ENCODE results near the gene SMC6.

GRCh38 chr2:17788773-17789172, 35.2 kb upstream of the SMC6 start:
- TF ChIP-seq EP300 (IDR thresholded peaks at IDR 0.05; ENCODE audit: borderline replicate concordance in 1 of 2, low read depth in 1 of 2, low read length in 1 of 2) = peak in 1 of 2 experiments; percentile 84; a peak in 2 of 4 replicates
- TF ChIP-seq MAX (IDR thresholded peaks at IDR 0.05; ENCODE audit: low read depth) = no peak
- TF ChIP-seq POLR2AphosphoS5 (IDR thresholded peaks at IDR 0.05; ENCODE audit: low read depth, low read length) = no peak
- no peak for TF ChIP-seq TCF12 (IDR thresholded peaks at IDR 0.05)
- no peak for TF ChIP-seq REST (IDR thresholded peaks at IDR 0.05; ENCODE audit: low read depth, low read length)
- no peak for TF ChIP-seq TAF1 (IDR thresholded peaks at IDR 0.05; ENCODE audit: borderline replicate concordance, low read depth, low read length)
